ENCODE measurements around the gene SPRED1. TPM values are rescaled to one million over a fixed set of nuclear protein-coding genes. Genes with fewer than 3 reads are reported as not detected.

SPRED1 gene
- total RNA-seq, 1 donor from 2014 or later: 29.8 TPM

- no peak for DNase-seq (ENCODE audit: low spot score)
- Mint-ChIP-seq H3K4me1 (ENCODE audit: low read depth) (peaks cover 36% of the 10 kb centered on the region), H3K27ac (ENCODE audit: unreplicated experiment) (no peak overlapping the region)
Observed at GRCh38 chr15:38299216-38299615, 46.6 kb downstream of the SPRED1 start.

GRCh38 chr15:38300395-38300794, 47.8 kb downstream of the SPRED1 start:
- H3K36me3 Mint-ChIP-seq (ENCODE audit: low read depth): peaks cover 4% of the 10 kb centered on the region
- H3K4me3 Mint-ChIP-seq (ENCODE audit: unreplicated experiment): no peak overlapping the region
- H3K4me1 Mint-ChIP-seq (ENCODE audit: low read depth): peaks cover 39% of the 10 kb centered on the region

More at GRCh38 chr15:38299216-38299615, 46.6 kb downstream of the SPRED1 start:
- no peak overlapping the region for H3K4me3 Mint-ChIP-seq (ENCODE audit: unreplicated experiment)
- peaks cover 4% of the 10 kb centered on the region for H3K36me3 Mint-ChIP-seq (ENCODE audit: low read depth)
- no peaks in the 10 kb centered on the region for H3K27me3 Mint-ChIP-seq (ENCODE audit: low read depth)
- H3K9me3 Mint-ChIP-seq (ENCODE audit: low read depth): no peaks in the 10 kb centered on the region
- TF ChIP-seq, protein P1, sequence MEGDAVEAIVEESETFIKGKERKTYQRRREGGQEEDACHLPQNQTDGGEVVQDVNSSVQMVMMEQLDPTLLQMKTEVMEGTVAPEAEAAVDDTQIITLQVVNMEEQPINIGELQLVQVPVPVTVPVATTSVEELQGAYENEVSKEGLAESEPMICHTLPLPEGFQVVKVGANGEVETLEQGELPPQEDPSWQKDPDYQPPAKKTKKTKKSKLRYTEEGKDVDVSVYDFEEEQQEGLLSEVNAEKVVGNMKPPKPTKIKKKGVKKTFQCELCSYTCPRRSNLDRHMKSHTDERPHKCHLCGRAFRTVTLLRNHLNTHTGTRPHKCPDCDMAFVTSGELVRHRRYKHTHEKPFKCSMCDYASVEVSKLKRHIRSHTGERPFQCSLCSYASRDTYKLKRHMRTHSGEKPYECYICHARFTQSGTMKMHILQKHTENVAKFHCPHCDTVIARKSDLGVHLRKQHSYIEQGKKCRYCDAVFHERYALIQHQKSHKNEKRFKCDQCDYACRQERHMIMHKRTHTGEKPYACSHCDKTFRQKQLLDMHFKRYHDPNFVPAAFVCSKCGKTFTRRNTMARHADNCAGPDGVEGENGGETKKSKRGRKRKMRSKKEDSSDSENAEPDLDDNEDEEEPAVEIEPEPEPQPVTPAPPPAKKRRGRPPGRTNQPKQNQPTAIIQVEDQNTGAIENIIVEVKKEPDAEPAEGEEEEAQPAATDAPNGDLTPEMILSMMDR (IDR thresholded peaks at IDR 0.05): no peak

GRCh38 chr15:38304481-38304880, 51.8 kb downstream of the SPRED1 start:
- no peak overlapping the region for H3K4me3 Mint-ChIP-seq (ENCODE audit: unreplicated experiment)
- peaks cover 5% of the 10 kb centered on the region for H3K36me3 Mint-ChIP-seq (ENCODE audit: low read depth)
- DNase-seq (ENCODE audit: low spot score): no peak
- no peaks in the 10 kb centered on the region for H3K9me3 Mint-ChIP-seq (ENCODE audit: low read depth)
- H3K27ac Mint-ChIP-seq (ENCODE audit: unreplicated experiment): no peak overlapping the region
- H3K4me1 Mint-ChIP-seq (ENCODE audit: low read depth): peaks cover 38% of the 10 kb centered on the region
- H3K27me3 Mint-ChIP-seq (ENCODE audit: low read depth): no peaks in the 10 kb centered on the region
- TF ChIP-seq, protein P1 (IDR thresholded peaks at IDR 0.05): no peak

More at GRCh38 chr15:38300395-38300794, 47.8 kb downstream of the SPRED1 start:
- H3K27me3 Mint-ChIP-seq (ENCODE audit: low read depth): no peaks in the 10 kb centered on the region
- H3K9me3 Mint-ChIP-seq (ENCODE audit: low read depth): no peaks in the 10 kb centered on the region
- H3K27ac Mint-ChIP-seq (ENCODE audit: unreplicated experiment): no peak overlapping the region
- TF ChIP-seq, protein P1 (IDR thresholded peaks at IDR 0.05): no peak
- no peak for DNase-seq (ENCODE audit: low spot score)

- Mint-ChIP-seq H3K27me3 (ENCODE audit: low read depth) (no peaks in the 10 kb centered on the region), H3K9me3 (ENCODE audit: low read depth) (no peaks in the 10 kb centered on the region), H3K4me1 (ENCODE audit: low read depth) (peaks cover 33% of the 10 kb centered on the region), H3K36me3 (ENCODE audit: low read depth) (peaks cover 7% of the 10 kb centered on the region), H3K4me3 (ENCODE audit: unreplicated experiment) (no peak overlapping the region), H3K27ac (ENCODE audit: unreplicated experiment) (no peak overlapping the region)
- DNase-seq (ENCODE audit: low spot score): no peak
- TF ChIP-seq, protein P1 (IDR thresholded peaks at IDR 0.05): no peak
Observed at GRCh38 chr15:38307251-38307650, 54.6 kb downstream of the SPRED1 start.

DNA sequence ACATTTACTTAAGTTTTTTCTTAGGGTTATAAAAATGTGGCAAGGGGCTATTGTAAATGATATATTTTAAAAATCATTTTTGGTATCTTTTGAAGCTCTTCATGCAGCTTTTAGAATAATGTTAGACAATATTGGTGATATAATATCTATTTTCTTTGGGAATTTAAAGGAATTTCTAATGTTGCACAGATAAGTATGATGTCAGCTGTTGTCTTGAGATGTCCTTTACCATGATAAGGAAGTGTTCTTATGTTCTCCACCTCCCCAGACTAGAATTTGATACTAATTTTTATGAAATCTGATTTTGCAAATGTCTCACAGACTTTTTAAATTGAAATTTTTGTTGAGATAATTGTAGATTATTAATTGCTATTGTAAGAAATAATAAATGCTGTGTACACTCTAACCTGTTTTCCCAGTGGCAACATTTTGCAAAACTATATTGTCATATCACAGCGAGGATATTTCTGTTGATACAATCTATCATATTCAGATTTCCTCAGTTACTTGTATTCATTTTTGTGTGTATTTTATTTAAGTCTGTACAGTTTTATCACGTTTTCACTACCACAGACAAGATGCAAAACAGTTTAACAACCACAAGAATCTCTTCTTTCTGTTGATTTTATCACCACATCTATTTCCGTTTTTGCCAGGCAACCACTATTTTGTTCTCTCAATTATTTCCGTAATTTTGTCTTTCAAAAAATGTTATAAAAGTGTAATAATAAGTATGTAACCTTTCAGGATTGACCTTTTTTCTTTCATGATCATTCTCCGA, 55.4 kb downstream of the SPRED1 start:
- H3K27me3 Mint-ChIP-seq (ENCODE audit: low read depth): no peaks in the 10 kb centered on the region
- no peak for DNase-seq (ENCODE audit: low spot score)
- peaks cover 33% of the 10 kb centered on the region for H3K4me1 Mint-ChIP-seq (ENCODE audit: low read depth)
- no peak overlapping the region for H3K27ac Mint-ChIP-seq (ENCODE audit: unreplicated experiment)
- TF ChIP-seq, protein P1 (IDR thresholded peaks at IDR 0.05): no peak
- H3K9me3 Mint-ChIP-seq (ENCODE audit: low read depth): no peaks in the 10 kb centered on the region
- H3K36me3 Mint-ChIP-seq (ENCODE audit: low read depth): peaks cover 7% of the 10 kb centered on the region
- no peak overlapping the region for H3K4me3 Mint-ChIP-seq (ENCODE audit: unreplicated experiment)

All from chondrocyte (in vitro differentiated cells).